ENCODE data around the gene CYP46A1. TPM values are rescaled to one million over a fixed set of nuclear protein-coding genes. Genes with fewer than 3 reads are reported as not detected.

The CYP46A1 gene
- total RNA-seq, 1 donor from 2014 or later: 2.1 TPM

DNA sequence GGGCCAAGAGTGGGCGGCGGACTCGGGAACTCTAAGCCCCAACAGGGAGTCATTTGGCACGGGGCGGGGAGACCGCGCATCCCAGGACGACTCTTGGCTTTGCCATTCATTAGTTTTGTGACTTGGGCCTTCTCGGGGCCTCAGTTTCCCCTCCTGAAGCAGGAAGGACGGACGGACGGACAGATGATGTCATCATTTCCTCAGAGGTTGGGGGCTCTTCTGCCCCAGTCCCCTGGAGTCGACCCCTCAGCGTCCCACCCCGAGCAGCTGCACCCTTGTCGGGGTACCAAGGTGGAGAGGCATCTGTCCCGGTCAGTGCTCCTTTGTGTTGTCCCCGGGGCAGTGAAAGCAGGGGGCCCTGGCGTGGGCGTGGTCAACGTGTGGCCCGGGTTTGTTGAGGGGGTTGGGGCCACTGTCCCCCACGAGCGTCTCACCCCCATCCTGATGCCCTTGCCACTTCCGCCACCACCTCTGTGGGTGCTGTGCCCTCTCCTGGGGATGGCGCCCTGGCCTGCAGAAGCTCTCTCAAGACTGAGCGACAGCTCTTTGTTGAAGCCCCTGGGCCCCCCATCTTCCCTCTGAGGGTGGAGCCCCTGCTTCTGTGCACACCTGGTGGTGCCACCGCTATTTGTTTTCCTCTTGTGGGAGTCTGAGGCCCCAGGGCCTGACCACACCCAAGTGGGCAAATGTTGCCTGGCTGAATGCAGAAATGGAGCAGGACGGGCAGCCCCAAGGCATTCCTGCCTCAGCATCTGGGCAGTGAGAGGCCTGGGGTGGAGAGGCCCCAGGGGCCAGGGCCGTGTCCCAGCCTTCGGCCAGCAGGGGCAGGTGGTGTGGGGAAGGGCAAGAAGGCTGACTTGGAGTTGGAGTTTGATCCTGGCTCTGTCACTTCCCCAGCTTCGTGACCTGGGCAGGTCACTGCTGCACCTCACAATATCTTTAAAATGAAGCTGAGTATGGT lies 38.3 kb upstream of the CYP46A1 start:
- peaks cover 8 to 25% (median 14%) of the 10 kb centered on the region in 3 donors for H3K27me3 ChIP-seq (ENCODE audit: control insufficient read depth in 3 of 3, insufficient read depth in 3 of 3, low read length in 3 of 3)
- no peaks in the 10 kb centered on the region for H3K9me3 ChIP-seq (ENCODE audit: control insufficient read depth in 3 of 3, low read length in 3 of 3)
- H3K4me1 ChIP-seq (ENCODE audit: control insufficient read depth in 3 of 3, insufficient read depth in 3 of 3, low read length in 3 of 3): peaks cover 0 to 6% (median 3%) of the 10 kb centered on the region in 3 donors
- no peak overlapping the region for H3K27ac ChIP-seq (ENCODE audit: low read depth, low read length)
- H3K9ac ChIP-seq (ENCODE audit: low read depth in 1 of 3, low read length in 3 of 3): peak overlapping the region; percentile 33 to 67 (median 66)
- no peaks in the 10 kb centered on the region for H3K36me3 ChIP-seq (ENCODE audit: control insufficient read depth in 3 of 3, insufficient read depth in 3 of 3, low read length in 3 of 3)
- peak overlapping the region; percentile 38 to 64 (median 60) for H3K4me3 ChIP-seq (ENCODE audit: low read length in 3 of 3)

DNA sequence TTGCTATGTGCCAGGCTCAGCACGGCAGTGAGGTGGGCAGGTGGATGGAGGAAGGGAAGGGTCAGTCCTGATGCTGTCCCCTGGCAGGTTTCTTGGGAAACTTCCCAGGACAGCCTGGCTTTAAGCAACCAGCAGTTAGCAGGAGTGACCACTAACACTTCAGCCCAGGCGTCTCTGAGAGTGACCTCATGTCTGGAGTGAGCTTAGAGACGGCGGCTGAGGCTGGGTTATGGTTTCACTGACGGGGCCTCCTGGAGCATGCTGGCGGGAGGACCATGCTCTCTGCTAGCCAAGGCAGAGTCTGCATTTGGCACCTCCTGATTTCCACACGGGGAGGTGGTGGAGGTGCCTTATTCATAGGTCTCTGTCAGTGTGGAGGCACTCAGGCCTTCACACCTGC lies 36.7 kb upstream of the CYP46A1 start:
- Histone ChIP-seq H3K9ac (ENCODE audit: low read depth in 1 of 3, low read length in 3 of 3) (no peak overlapping the region), H3K9me3 (ENCODE audit: control insufficient read depth in 3 of 3, low read length in 3 of 3) (no peaks in the 10 kb centered on the region), H3K4me3 (ENCODE audit: low read length in 3 of 3) (no peak overlapping the region), H3K4me1 (ENCODE audit: control insufficient read depth in 3 of 3, insufficient read depth in 3 of 3, low read length in 3 of 3) (peaks cover 0 to 6% (median 3%) of the 10 kb centered on the region in 3 donors), H3K36me3 (ENCODE audit: control insufficient read depth in 3 of 3, insufficient read depth in 3 of 3, low read length in 3 of 3) (no peaks in the 10 kb centered on the region), H3K27ac (ENCODE audit: low read depth, low read length) (no peak overlapping the region), H3K27me3 (ENCODE audit: control insufficient read depth in 3 of 3, insufficient read depth in 3 of 3, low read length in 3 of 3) (peaks cover 12 to 25% (median 14%) of the 10 kb centered on the region in 3 donors)

DNA sequence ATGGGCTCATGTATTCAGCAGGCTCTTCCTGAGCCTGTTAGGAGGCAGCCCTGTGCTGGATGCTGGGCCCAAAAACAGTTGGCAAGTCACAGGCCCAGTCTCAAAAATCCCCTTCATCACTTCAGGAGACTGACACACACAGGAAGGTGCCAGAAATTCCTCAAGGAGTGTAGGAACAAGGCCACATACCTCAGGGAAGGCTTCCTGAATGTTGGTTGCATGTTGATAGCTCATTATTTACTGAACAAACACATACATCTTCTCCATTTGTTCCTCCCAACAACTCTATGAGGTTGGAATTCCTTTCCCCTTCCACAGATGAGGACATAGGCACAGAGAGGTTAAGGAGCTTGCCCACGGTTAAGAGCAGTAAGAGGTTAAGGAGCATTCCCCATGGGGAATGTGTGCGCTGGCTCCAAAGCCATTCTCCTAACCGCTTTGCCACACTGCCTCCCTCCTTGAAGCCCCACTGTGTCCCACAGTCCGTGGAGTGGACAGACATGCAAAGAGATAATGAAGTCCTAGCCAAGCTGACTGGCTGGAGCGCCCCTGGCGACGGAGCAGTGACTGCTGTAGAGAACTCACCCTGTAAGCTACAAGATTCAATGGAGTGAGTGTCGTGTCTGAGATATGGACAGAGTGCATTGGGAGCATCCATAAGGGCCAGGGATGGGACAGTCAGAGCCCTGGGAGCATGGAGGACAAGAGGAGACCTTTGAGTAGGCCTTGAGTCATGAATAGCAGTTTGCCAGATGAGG lies 35.9 kb upstream of the CYP46A1 start:
- no peaks in the 10 kb centered on the region for H3K36me3 ChIP-seq (ENCODE audit: control insufficient read depth in 3 of 3, insufficient read depth in 3 of 3, low read length in 3 of 3)
- H3K4me1 ChIP-seq (ENCODE audit: control insufficient read depth in 3 of 3, insufficient read depth in 3 of 3, low read length in 3 of 3): peaks cover 0 to 6% (median 3%) of the 10 kb centered on the region in 3 donors
- no peak overlapping the region for H3K27ac ChIP-seq (ENCODE audit: low read depth, low read length)
- no peak overlapping the region for H3K9ac ChIP-seq (ENCODE audit: low read depth in 1 of 3, low read length in 3 of 3)
- no peak overlapping the region for H3K4me3 ChIP-seq (ENCODE audit: low read length in 3 of 3)
- no peaks in the 10 kb centered on the region for H3K9me3 ChIP-seq (ENCODE audit: control insufficient read depth in 3 of 3, low read length in 3 of 3)
- peaks cover 12 to 25% (median 14%) of the 10 kb centered on the region in 3 donors for H3K27me3 ChIP-seq (ENCODE audit: control insufficient read depth in 3 of 3, insufficient read depth in 3 of 3, low read length in 3 of 3)

DNA sequence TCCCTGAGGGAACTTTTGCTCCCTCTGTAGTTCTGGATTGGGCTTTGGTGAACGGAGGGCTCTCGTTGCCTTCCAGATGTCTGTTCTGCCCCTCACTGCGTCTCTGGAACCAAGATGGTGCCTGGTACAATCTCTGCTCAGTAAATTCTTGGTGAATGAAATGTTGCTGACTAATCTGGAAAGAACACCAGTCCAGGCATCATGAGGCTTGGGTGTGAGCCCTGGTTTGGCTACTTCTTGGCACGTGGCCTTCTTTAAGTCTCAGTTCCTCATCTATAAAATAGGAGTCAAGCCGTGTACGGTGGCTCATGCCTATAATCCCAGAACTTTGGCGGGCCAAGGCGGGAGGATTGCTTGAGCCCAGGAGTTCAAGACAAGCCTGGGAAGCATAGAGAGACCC lies 34.9 kb upstream of the CYP46A1 start:
- Histone ChIP-seq H3K27ac (ENCODE audit: low read depth, low read length) (no peak overlapping the region), H3K4me3 (ENCODE audit: low read length in 3 of 3) (no peak overlapping the region), H3K36me3 (ENCODE audit: control insufficient read depth in 3 of 3, insufficient read depth in 3 of 3, low read length in 3 of 3) (no peaks in the 10 kb centered on the region), H3K4me1 (ENCODE audit: control insufficient read depth in 3 of 3, insufficient read depth in 3 of 3, low read length in 3 of 3) (peaks cover 0 to 6% (median 3%) of the 10 kb centered on the region in 3 donors), H3K27me3 (ENCODE audit: control insufficient read depth in 3 of 3, insufficient read depth in 3 of 3, low read length in 3 of 3) (peaks cover 12 to 25% (median 14%) of the 10 kb centered on the region in 3 donors), H3K9me3 (ENCODE audit: control insufficient read depth in 3 of 3, low read length in 3 of 3) (no peaks in the 10 kb centered on the region), H3K9ac (ENCODE audit: low read depth in 1 of 3, low read length in 3 of 3) (no peak overlapping the region)

DNA sequence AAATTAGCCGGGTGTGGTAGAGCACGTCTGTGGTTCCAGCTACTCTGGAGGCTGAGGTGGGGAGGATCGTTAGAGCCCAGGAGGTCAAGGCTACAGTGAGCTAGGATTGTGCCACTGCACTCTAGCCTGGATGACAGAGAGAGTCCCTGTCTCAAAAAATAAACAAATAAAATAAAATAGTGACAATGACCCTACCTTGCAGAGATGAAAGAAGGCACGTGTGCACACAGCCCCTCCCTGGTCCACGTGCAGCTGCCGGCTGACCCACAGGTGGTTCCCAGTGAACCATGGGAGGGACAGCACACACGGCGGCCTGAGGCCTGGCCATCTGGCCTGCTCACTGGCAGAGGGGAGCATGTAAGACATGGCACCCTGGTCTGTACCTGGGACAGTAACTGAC lies 34.5 kb upstream of the CYP46A1 start:
- no peaks in the 10 kb centered on the region for H3K36me3 ChIP-seq (ENCODE audit: control insufficient read depth in 3 of 3, insufficient read depth in 3 of 3, low read length in 3 of 3)
- peaks cover 0 to 6% (median 3%) of the 10 kb centered on the region in 3 donors for H3K4me1 ChIP-seq (ENCODE audit: control insufficient read depth in 3 of 3, insufficient read depth in 3 of 3, low read length in 3 of 3)
- peaks cover 12 to 22% (median 14%) of the 10 kb centered on the region in 3 donors for H3K27me3 ChIP-seq (ENCODE audit: control insufficient read depth in 3 of 3, insufficient read depth in 3 of 3, low read length in 3 of 3)
- no peak overlapping the region for H3K9ac ChIP-seq (ENCODE audit: low read depth in 1 of 3, low read length in 3 of 3)
- no peak overlapping the region for H3K27ac ChIP-seq (ENCODE audit: low read depth, low read length)
- H3K4me3 ChIP-seq (ENCODE audit: low read length in 3 of 3): no peak overlapping the region
- H3K9me3 ChIP-seq (ENCODE audit: control insufficient read depth in 3 of 3, low read length in 3 of 3): no peaks in the 10 kb centered on the region

DNA sequence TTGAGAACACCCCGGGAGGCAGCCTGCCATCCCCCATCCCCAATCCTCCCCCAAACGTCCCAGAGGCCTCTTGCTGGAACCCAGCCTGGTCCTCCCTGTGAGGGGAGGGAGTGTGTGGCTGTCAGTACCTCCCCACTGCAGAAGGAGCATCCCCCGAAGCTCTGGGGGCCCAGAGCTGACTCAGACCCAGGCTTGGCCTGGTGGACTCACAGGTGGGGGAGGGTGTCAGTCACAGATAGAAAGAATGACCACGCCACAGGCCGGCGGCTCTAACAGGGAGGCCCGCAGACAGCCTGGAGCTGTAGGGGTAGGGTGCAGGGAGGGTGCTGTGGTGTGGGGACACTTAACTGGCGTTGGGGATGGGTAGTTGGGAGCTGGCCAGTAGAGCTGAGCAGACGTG lies 33.9 kb upstream of the CYP46A1 start:
- H3K36me3 ChIP-seq (ENCODE audit: control insufficient read depth in 3 of 3, insufficient read depth in 3 of 3, low read length in 3 of 3): no peaks in the 10 kb centered on the region
- H3K9me3 ChIP-seq (ENCODE audit: control insufficient read depth in 3 of 3, low read length in 3 of 3): no peaks in the 10 kb centered on the region
- H3K9ac ChIP-seq (ENCODE audit: low read depth in 1 of 3, low read length in 3 of 3): no peak overlapping the region
- H3K27ac ChIP-seq (ENCODE audit: low read depth, low read length): no peak overlapping the region
- H3K4me3 ChIP-seq (ENCODE audit: low read length in 3 of 3): no peak overlapping the region
- H3K27me3 ChIP-seq (ENCODE audit: control insufficient read depth in 3 of 3, insufficient read depth in 3 of 3, low read length in 3 of 3): peaks cover 11 to 17% (median 14%) of the 10 kb centered on the region in 3 donors
- peaks cover 0 to 6% (median 3%) of the 10 kb centered on the region in 3 donors for H3K4me1 ChIP-seq (ENCODE audit: control insufficient read depth in 3 of 3, insufficient read depth in 3 of 3, low read length in 3 of 3)

DNA sequence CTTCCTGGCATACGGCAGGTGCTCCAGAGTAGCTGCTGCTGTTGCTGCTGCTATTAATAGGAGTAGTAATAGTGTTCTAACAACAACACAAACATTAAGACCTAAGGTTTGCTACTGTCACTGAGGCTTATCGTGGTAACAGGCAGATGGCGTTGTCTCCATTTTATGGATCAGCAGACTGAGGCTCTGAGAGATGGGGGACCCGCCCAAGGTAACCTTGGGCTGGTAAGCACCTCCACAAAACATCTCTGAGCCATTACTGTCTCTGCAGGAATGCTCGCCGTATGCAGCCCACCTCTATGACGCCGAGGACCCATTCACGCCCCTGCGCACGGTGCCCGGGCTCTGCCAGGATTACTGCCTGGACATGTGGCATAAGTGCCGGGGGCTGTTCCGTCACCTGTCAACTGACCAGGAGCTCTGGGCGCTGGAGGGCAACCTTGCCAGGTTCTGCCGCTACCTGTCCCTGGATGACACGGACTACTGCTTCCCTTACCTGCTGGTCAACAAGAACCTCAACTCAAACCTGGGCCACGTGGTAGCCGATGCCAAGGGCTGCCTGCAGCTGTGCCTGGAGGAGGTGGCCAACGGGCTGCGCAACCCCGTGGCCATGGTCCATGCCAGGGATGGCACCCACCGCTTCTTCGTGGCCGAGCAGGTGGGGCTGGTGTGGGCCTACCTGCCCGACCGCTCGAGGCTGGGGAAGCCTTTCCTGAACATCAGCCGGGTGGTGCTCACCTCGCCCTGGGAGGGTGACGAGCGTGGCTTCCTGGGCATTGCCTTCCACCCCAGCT lies 31.9 kb upstream of the CYP46A1 start:
- Histone ChIP-seq H3K27ac (ENCODE audit: low read depth, low read length) (no peak overlapping the region), H3K27me3 (ENCODE audit: control insufficient read depth in 3 of 3, insufficient read depth in 3 of 3, low read length in 3 of 3) (peaks cover 11 to 15% (median 13%) of the 10 kb centered on the region in 3 donors), H3K4me3 (ENCODE audit: low read length in 3 of 3) (no peak overlapping the region), H3K9me3 (ENCODE audit: control insufficient read depth in 3 of 3, low read length in 3 of 3) (no peaks in the 10 kb centered on the region), H3K9ac (ENCODE audit: low read depth in 1 of 3, low read length in 3 of 3) (no peak overlapping the region), H3K36me3 (ENCODE audit: control insufficient read depth in 3 of 3, insufficient read depth in 3 of 3, low read length in 3 of 3) (no peaks in the 10 kb centered on the region), H3K4me1 (ENCODE audit: control insufficient read depth in 3 of 3, insufficient read depth in 3 of 3, low read length in 3 of 3) (no peaks in the 10 kb centered on the region)

DNA sequence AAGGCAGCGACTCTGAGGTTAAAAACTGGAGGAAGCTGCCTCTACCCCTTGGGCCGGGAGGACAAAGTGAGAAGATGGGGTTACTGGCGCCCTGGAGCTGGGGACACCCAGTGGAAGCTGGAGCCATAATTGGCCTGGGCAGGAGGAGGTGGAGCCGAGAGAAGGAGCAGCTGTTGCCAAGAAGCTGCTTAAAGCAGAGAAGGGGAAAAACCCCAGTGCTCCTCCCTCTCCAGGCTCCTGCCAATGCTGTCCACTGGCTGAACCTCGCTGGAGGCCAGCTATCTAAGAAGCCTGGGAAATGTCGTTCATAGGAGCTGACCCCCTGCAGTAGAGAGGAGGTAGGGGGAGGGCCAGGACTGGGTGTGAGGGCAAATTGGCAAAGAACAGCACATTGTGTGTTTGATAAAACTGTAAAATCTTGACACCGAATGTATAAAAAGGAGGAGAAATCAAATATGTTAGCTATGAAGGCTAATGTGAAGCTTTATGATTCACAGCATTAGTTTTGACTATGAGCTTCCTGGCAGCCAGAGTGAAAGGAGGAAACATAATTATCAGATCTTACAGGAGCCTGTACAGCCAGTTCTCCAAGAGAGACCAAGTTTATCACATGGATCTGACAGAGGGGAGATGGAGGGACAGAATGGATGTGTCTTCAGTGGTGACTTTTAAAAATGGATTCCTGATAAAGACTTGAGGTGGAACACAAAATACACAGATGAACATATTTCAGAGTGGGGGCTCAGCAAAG lies 29.7 kb upstream of the CYP46A1 start:
- Histone ChIP-seq H3K4me1 (ENCODE audit: control insufficient read depth in 3 of 3, insufficient read depth in 3 of 3, low read length in 3 of 3) (no peaks in the 10 kb centered on the region), H3K9me3 (ENCODE audit: control insufficient read depth in 3 of 3, low read length in 3 of 3) (no peaks in the 10 kb centered on the region), H3K27me3 (ENCODE audit: control insufficient read depth in 3 of 3, insufficient read depth in 3 of 3, low read length in 3 of 3) (peaks cover 26 to 35% (median 34%) of the 10 kb centered on the region in 3 donors), H3K9ac (ENCODE audit: low read depth in 1 of 3, low read length in 3 of 3) (no peak overlapping the region), H3K4me3 (ENCODE audit: low read length in 3 of 3) (no peak overlapping the region), H3K27ac (ENCODE audit: low read depth, low read length) (no peak overlapping the region), H3K36me3 (ENCODE audit: control insufficient read depth in 3 of 3, insufficient read depth in 3 of 3, low read length in 3 of 3) (no peaks in the 10 kb centered on the region)

DNA sequence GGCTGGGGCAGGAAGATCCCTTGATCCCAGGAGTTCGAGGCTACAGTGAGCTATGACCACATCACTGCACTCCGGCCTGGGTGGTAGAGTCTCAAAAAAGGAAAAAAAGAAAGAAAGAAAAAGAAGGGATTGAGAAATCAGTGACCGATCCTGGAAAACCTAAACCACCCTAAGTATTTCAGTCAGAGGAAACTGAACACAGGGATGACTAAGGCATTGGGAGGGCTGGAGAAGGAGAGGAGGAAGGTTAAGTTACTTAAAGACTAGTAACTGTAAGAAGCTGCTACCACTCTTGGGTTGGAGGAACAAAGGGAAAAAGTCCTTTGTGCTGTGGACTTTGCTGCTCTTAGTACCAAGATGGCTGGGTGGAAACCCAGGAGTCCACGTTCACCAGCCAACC lies 28.6 kb upstream of the CYP46A1 start:
- Histone ChIP-seq H3K36me3 (ENCODE audit: control insufficient read depth in 3 of 3, insufficient read depth in 3 of 3, low read length in 3 of 3) (no peaks in the 10 kb centered on the region), H3K9ac (ENCODE audit: low read depth in 1 of 3, low read length in 3 of 3) (no peak overlapping the region), H3K27ac (ENCODE audit: low read depth, low read length) (no peak overlapping the region), H3K4me1 (ENCODE audit: control insufficient read depth in 3 of 3, insufficient read depth in 3 of 3, low read length in 3 of 3) (peaks cover 0 to 3% (median 0%) of the 10 kb centered on the region in 3 donors), H3K27me3 (ENCODE audit: control insufficient read depth in 3 of 3, insufficient read depth in 3 of 3, low read length in 3 of 3) (peaks cover 35 to 44% (median 41%) of the 10 kb centered on the region in 3 donors), H3K4me3 (ENCODE audit: low read length in 3 of 3) (no peak overlapping the region), H3K9me3 (ENCODE audit: control insufficient read depth in 3 of 3, low read length in 3 of 3) (no peaks in the 10 kb centered on the region)
